ENCODE measurements around the gene KRTAP29-1.
"Not testable (repeated sequence)": the region's sequence is repeated elsewhere in the genome, so short reads cannot be mapped to it uniquely, and the experiment has no call there.

KRTAP29-1 gene

DNA sequence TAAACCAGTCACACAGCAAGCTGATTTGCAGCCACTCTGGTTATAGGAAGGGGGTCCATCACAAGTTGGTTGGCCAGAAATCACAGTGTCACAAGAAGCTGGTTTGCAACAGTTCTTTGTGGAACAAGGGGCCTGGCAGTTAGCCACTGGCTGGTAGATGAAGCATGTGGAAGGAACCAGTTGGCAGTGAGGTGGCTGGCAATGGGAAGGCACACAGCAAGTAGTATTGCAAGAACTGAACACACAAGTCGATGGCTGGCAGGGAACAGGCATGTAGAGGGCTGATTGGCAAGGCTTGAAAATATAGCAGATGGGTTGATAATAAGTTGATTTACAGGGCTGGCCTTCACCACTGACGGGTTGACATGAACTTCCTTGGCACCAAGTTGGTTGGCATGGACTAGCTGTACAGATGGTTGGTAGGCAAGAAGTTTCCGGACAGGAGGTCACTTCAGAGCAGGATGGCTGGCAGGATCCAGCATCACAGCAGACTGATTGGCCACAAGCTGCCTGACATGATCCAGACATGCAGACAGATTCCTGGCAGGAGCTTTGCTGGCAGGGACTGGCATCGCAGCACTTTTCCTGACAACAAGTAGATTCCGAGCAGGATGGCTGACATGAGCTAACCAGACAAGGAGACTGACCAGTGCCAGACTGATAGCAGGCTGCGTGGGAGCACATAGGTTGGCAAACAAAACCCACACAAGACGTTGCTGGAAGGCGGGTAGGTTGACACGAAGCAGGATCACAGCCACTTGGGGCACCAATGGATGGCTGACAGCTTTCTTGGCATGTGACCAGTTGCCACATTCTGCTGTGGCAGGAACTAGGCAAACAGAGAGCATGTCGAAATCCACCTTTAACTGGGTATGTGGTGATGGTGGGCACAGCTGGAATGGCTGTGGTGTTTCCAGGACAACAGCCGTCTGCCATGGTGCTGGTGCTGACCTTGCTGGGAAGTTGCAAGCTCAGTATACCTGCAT is at the start of gene KRTAP29-1:
KRTAP29-1 (minus strand) TSS at position 936 of the 986 bp plus-strand sequence; CDS start at position 936, 0 bp downstream.
- DNase-seq, result no peak

DNA sequence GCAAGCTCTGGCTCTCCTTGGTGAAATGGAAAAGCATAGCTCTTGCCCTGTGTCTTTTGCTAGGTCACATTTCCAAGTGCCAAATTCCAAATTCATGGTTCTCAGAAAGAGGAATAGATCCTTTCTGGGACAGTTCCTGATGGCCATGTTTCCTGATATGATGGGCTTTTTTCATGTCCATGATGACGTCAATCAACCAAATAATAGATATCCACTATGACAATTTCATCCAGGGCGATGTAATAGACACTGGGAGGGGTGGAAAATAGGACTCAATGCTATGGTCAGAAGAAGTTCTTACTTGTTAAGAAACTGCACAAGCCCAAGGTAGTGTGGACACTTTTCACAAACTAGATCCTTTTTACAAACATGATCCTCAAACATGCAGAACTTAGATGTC is 48.5 kb upstream of the KRTAP29-1 start:
- no peak for DNase-seq

DNA sequence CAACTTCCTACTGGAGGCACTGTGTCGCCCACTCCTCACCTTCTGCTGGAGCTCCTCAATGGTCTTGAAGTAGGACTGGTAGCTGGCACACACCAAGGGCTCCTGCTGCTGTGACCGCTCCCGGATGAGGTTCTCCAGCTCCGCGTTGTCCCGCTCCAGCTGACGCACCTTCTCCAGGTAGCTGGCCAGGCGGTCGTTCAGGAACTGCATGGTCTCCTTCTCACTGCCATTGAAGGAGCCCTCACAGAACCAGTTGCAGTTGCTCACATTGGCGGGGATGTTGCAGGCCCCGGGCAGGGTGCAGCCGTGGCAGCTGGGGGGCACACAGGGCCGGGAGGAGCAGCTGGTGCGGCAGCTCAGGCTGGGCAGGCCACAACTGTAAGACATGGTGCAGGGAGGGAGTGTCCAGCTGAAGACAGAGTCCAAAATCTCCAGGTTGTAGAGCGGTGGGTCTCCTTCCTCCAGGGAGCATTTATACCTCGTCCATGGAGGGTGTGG is 47.8 kb upstream of the KRTAP29-1 start, which contains the start of gene KRT33A:
KRT33A (minus strand) TSS at position 448 of the 498 bp plus-strand sequence; CDS start at position 387, 61 bp downstream.
- DNase-seq, result not testable (repeated sequence)

GRCh38 chr17:41347869-41348760 is 45.5 kb upstream of the KRTAP29-1 start:
- no peak for DNase-seq

DNA sequence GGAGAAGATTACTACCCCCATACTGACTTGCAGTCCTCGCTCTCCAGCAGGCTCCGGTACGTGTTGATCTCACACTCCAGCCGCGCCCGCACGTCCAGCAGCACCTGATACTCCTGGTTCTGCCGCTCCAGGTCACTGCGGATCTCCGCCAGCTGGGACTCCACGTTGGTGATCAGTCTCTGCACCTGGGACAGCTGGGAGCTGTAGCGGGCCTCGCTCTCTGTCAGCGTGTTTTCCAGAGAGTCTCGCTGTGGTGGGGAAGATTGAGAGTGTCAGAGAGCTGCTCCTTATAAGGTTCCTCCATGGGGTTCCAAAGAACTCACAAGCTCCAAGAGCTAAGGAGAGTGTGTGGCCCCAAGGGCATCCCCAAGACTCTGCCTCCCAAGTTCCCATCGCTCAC is 43.8 kb upstream of the KRTAP29-1 start:
- not testable (repeated sequence) for DNase-seq

GRCh38 chr17:41345992-41346391 is 43.3 kb upstream of the KRTAP29-1 start:
- DNase-seq, result no peak

GRCh38 chr17:41343029-41343428 is 40.4 kb upstream of the KRTAP29-1 start:
- DNase-seq, result no peak

DNA sequence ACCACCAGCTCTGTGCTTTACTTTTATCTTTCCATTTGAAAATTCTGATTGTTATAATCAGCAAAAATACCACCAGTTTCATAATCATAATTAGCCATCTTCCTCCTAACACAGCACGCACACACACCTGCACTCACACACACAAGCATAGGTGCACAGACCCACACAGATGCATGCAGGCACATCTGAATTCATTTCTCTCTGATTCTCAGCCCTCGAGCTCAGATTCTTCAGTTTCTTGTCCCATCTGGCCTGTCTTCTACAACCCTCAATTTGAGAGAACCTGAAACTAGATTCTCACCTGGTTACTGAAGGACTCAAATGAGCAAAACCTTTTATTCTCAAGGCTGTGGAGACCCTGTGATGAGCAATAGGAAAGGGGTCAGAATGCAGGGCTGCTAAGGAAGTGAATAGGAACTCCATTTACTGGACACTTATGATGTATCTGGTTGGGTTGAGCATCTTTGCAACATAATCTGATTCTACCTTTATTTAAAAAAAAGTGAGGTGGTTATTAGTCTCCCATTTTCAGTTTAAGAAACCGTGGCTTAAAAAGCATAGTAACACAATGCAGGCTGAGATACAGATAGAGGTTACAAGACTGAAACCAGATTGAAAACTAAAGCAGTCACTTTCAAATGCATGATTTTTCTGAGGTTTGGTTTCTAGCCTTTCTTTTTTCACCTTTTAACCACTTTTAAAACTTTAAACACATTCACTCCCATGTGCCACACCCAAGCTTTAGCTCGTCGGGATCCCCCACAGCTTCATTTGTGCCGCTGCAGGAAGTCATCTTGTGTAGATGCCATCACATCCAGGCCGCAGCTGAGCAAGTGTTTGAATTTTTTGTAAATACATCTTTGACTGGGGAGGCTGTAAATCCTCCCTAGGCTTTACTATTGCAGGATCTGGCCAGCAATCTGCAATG is 38.5 kb upstream of the KRTAP29-1 start:
- DNase-seq, result no peak

DNA sequence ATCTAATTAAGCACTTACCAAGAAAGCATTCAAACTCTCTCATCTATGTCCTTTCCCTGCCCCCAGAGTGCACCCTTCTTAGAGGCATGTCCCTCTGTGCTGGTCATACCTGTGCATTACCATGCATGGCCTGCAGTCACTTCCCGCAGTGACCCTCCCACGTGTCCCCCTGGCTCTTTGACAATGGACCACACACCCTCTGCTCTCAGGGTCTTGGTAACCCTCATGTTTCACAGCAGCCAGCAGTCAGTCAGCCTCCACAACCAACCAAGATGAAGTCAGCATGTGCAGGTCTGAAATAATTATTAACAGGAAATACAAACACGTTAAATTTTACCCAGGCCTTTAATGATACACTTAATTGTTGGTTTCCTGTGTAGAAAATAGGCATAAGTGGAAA is 37.8 kb upstream of the KRTAP29-1 start:
- no peak for DNase-seq

GRCh38 chr17:41339571-41340172 is 37.0 kb upstream of the KRTAP29-1 start:
- DNase-seq, result no peak

GRCh38 chr17:41338961-41339485 is 36.4 kb upstream of the KRTAP29-1 start:
- no peak for DNase-seq

- DNase-seq, result no peak
Observed at GRCh38 chr17:41335747-41336146, 33.1 kb upstream of the KRTAP29-1 start.

GRCh38 chr17:41334385-41335305 is 32.0 kb upstream of the KRTAP29-1 start:
- DNase-seq, result no peak

DNA sequence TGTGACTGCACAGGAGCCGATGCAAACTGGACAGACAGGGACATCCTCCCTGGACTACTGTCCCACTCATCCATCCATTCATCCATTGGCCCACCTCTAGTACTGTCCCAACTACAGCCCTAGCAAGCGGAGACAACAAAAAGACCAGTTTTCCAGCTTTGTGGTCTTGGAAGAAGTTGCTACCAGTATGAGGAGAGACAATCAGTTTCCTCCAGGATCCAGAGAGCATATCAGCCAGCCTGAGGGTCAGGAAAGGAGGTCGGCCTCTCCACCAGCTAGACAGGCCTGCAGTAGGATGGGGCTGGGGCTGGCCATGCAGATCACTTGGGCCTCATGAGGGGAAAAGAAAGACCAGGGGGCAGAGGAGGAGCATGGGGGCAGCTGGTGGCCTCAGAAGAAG is 31.2 kb upstream of the KRTAP29-1 start:
- no peak for DNase-seq

DNA sequence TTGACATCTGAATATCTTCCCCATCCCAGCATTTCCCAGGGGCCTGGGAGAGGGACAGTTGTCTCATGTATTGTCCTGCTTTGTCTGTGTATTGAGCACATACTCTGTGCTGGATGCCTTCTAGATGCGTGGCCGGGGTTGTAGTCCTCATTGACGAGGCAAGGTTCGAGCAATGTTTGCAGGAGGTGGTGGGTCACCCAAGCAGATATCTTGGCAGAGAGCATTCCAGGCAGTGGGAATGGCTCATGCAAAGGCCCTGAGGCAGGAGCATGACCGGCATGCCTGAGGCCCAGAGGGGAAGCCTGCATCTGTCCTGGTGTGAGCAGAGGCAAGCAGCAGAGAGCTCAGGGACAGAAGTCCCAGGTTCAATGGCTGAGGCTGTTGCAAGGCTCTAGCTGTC is 30.4 kb upstream of the KRTAP29-1 start:
- DNase-seq, result no peak

DNA sequence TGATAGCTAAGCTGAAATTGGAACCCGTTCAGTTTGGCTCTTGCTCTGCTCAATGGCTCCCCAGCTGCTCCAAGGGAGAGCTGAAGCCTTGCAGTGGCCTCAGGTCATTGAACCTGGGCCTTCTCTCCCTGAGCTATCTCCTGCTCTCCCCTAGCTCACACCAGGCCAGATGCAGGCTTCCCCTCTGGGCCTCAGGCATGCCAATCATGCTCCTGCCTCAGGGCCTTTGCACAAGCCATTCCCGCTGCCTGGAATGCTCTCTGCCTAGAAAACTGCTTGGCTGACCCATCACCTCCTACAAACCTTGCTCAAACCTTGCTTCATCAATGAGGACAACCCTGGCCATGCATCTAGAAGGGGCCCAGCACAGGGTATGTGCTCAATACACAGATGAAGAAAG is 29.6 kb upstream of the KRTAP29-1 start:
- DNase-seq, result no peak

DNA sequence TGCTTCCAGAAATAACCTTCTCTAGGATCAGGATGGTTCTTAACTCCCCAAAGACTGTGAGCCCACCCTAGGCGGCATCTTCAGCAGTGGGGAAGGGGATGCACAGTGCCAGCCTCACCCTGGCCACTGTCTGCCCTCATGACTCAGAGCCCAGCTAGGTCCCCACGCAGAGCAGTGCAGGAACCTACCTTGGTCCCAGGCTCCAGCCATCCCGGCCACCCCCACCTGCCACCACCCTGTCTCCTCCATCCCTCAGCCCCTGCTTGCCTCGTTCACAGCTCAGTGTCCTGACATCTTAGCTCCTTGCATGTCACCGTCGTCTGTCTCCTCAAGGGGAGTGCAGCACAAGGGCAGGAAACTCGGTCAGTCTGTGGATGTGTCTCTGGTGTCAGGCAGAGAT is 29.0 kb upstream of the KRTAP29-1 start:
- DNase-seq, result no peak

DNA sequence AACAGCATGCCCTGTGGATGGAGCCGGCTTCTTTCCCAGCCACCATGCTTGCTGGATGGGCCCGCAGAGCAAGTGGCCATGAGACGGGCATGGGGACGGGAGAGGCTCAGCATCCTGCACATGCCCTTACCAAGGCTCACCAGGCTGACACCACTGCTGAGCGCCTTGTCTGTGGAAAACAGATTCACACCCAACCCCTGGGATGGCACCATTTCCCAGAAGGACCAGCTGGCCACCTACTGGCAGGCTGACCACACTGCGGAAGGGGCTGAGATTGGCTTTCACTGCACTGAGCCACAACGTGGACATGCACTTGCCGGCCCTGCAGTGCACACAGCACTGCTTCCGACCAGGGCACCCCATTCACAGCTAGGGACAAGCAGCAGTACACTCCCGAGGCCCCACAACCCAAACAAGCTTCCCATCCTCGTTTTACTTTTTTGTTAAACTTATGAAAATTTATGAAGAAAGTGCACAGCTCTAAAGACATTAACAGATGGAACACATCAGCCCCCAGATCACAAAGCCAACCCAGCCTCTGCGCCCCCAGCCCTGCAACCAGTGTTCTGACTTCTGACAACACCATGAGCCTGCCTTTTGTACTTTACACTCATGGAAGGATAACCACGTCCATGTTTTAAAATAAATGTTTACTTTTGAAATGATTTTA is 26.8 kb upstream of the KRTAP29-1 start:
- no peak for DNase-seq

DNA sequence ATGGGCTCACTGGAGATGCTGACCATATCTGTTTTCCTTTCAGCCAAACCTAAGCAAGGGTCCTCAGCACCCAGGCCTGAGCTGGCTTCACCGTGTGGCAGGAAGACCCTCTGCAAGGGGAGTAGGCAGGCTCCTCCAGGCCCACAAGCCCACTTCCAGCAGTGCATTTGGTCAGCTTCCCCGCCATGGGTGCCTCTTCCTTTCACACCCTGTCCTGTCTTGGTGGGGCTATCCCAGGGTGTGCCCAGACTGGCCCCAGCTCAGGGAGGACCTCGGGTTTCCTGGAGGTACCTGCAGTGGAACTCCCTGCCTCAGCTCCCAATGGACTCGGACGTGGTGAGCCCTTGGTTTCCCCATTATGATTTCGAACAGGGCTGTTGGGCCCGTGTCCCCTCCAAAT is 25.6 kb upstream of the KRTAP29-1 start:
- DNase-seq, result no peak

Data from NCI-H2171 (cell line).